Adrenal gland (tissue), 12 donors: ENCODE results near the gene OR10AG1. TPM values are rescaled to one million over a fixed set of nuclear protein-coding genes. Genes with fewer than 3 reads are reported as not detected.

Experiments
- DNase-seq, 7 donors: peaks; one replicate each; pipeline ENCODE4 v3.0.0-alpha.2; 2019 to 2020
- H3K27ac ChIP-seq, 5 donors: fragments of 200-600 bp; sonication (generic) in 4 of 5; 1 replicate in 3 of 5; 2 replicates in 2 of 5; pipeline versions ENCODE4 v1.5.1 to v1.8.0; 2016 to 2020; ENCODE audit warnings: mild to moderate bottlenecking in 1 of 5
- H3K27me3 ChIP-seq: fragments of 200-600 bp; 2 replicates; pipeline ENCODE4 v1.8.0; 2021
- H3K36me3 ChIP-seq, 2 donors: fragments of 200-600 bp; replicated peaks in 1 of 2; 1 replicate in 1 of 2; 2 replicates in 1 of 2; pipeline versions ENCODE4 v1.5.1 to v1.8.0; 2018 to 2022
- H3K4me1 ChIP-seq, 2 donors: fragments of 200-600 bp; replicated peaks in 1 of 2; 1 replicate in 1 of 2; 2 replicates in 1 of 2; pipeline versions ENCODE4 v1.5.1 to v1.8.0; 2018 to 2021
- H3K4me3 ChIP-seq, 4 donors: fragments of 200-600 bp; sonication (generic) in 3 of 4; one replicate each; pipeline ENCODE4 v1.5.1; 2016 to 2018
- H3K9me3 ChIP-seq, 3 donors: fragments of 200-600 bp; sonication (generic) in 1 of 3; replicated peaks in 1 of 3; 1 replicate in 2 of 3; 2 replicates in 1 of 3; pipeline versions ENCODE4 v1.5.1 to v1.8.0; 2016 to 2021
- CTCF ChIP-seq, 6 experiments: fragments of 450-650 bp in 4 of 6; fragments of 200-600 bp in 2 of 6; sonication (generic) in 1 of 6; IDR thresholded peaks; 1 replicate in 5 of 6; 2 replicates in 1 of 6; pipeline versions ENCODE4 v1.5.1 to v1.8.0; 2016 to 2021; ENCODE audit warnings: antibody characterized with exemption in 6 of 6, mild to moderate bottlenecking in 2 of 6, moderate library complexity in 1 of 6
- POLR2A ChIP-seq, 2 donors: fragments of 450-650 bp; IDR thresholded peaks; one replicate each; pipeline ENCODE4 v1.6.1; 2017; ENCODE audit warnings: antibody characterized with exemption in 2 of 2, mild to moderate bottlenecking in 2 of 2, moderate library complexity in 1 of 2
- WGBS, 4 donors: extraction: QIAGEN DNeasy Blood & Tissue Kit in 2 of 4; methylation state at CpG; one replicate each; pipeline versions ENCODE4 v1.1.5 to v1.1.7; 2013 to 2017; 5-methylcytosine and 5-hydroxymethylcytosine counted together
- intact Hi-C, 2 donors: fragments of 100-400 bp; cut with DNase I; formaldehyde crosslinking; loops; one replicate each; pipeline versions ENCODE4 v1.14.1 to v1.15.0; 2022 to 2023
- polyA plus RNA-seq, 3 donors: library from polyadenylated mRNA; stranded (reverse); fragments of 200-250 nt in 2 of 3; fragments of 350-450 nt in 1 of 3; fragmentation: Illumina TruSeq in 1 of 3; extraction: RNeasy Lipid Tissue Mini Kit (QIAGEN cat#74804) in 1 of 3; gene quantifications; one replicate each; pipeline ENCODE4 v1.2.3, GENCODE V29; 2013 to 2014
- total RNA-seq, 9 donors: library from RNA; depleted of rRNA in 4 of 9; stranded (reverse); fragments of >200 nt in 4 of 9; fragments of 120-200 nt in 1 of 9; fragmentation: NEBNext Ultra II Directional in 1 of 9; extraction: Animal tissue kit (Norgen Biotek cat#: 25700) in 1 of 9; gene quantifications; one replicate each; pipeline versions ENCODE4 v1.1.0 to v1.2.4, GENCODE V29; 2013 to 2023
- donor health status: healthy with polysubstance abuse.
- donor health status: Bipolar disorder and iron deficiency.
- donor health status: DM: yes; HTN: yes; CAD: no.
- donor health status: DM: no; HTN: no; CAD: no.
- donor health status: DM: no; HTN: no; CAD: no.
- donor health status: DM: yes; HTN: yes; CAD: no.

The OR10AG1 gene
- total and polyA plus RNA-seq, 12 donors = not detected

- H3K9me3 ChIP-seq = no peaks in the 10 kb centered on the region
Observed at GRCh38 chr11:55970935-55971334, 1.2 kb upstream of the OR10AG1 start.

GRCh38 chr11:55967914-55968313 is 1.8 kb downstream of the OR10AG1 start:
- Histone ChIP-seq H3K4me3 (no peak overlapping the region), H3K27me3 (no peaks in the 10 kb centered on the region), H3K9me3 (no peaks in the 10 kb centered on the region), H3K4me1 (no peaks in the 10 kb centered on the region), H3K27ac (no peak overlapping the region), H3K36me3 (no peaks in the 10 kb centered on the region)
- no peak for DNase-seq
- intact Hi-C loops = no loop called here
- 69 to 75% (median 73%) methylated on average over 5 of the region's 5 CpGs for WGBS, 4 donors
- TF ChIP-seq CTCF (IDR thresholded peaks at IDR 0.05) = no peak
- TF ChIP-seq POLR2A (IDR thresholded peaks at IDR 0.05) = no peak

More at GRCh38 chr11:55970935-55971334, 1.2 kb upstream of the OR10AG1 start:
- 78 to 89% (median 87%) methylated on average over 3 of the region's 3 CpGs for WGBS, 4 donors
- H3K36me3 ChIP-seq = no peaks in the 10 kb centered on the region
- H3K4me1 ChIP-seq = no peaks in the 10 kb centered on the region
- no peak overlapping the region for H3K27ac ChIP-seq
- H3K27me3 ChIP-seq = no peaks in the 10 kb centered on the region
- TF ChIP-seq CTCF (IDR thresholded peaks at IDR 0.05) = no peak
- TF ChIP-seq POLR2A (IDR thresholded peaks at IDR 0.05) = no peak
- H3K4me3 ChIP-seq = no peak overlapping the region
- intact Hi-C loops = no loop called here
- DNase-seq = no peak

GRCh38 chr11:55966391-55966790 is 3.4 kb downstream of the OR10AG1 start:
- Histone ChIP-seq H3K4me3 (no peak overlapping the region), H3K4me1 (no peaks in the 10 kb centered on the region), H3K36me3 (no peaks in the 10 kb centered on the region), H3K27ac (no peak overlapping the region), H3K9me3 (no peaks in the 10 kb centered on the region), H3K27me3 (no peaks in the 10 kb centered on the region)
- intact Hi-C loops = no loop called here
- TF ChIP-seq POLR2A (IDR thresholded peaks at IDR 0.05) (no peak), CTCF (IDR thresholded peaks at IDR 0.05) (no peak)
- 55 to 59% (median 57%) methylated on average over 2 of the region's 2 CpGs for WGBS, 4 donors
- no peak for DNase-seq

- Histone ChIP-seq H3K27ac (no peak overlapping the region), H3K9me3 (no peaks in the 10 kb centered on the region), H3K4me1 (no peaks in the 10 kb centered on the region), H3K4me3 (no peak overlapping the region), H3K36me3 (no peaks in the 10 kb centered on the region), H3K27me3 (no peaks in the 10 kb centered on the region)
- TF ChIP-seq CTCF (IDR thresholded peaks at IDR 0.05) = no peak
- no peak for TF ChIP-seq POLR2A (IDR thresholded peaks at IDR 0.05)
- intact Hi-C loops = no loop called here
- DNase-seq = no peak
- 66 to 76% (median 68%) methylated on average over 4 of the region's 4 CpGs for WGBS, 4 donors
Observed at GRCh38 chr11:55956521-55956920, 13.2 kb downstream of the OR10AG1 start.
